ENCODE data around the gene FAM131C.
"Not testable (repeated sequence)": the region's sequence is repeated elsewhere in the genome, so short reads cannot be mapped to it uniquely, and the experiment has no call there.

The FAM131C gene

DNA sequence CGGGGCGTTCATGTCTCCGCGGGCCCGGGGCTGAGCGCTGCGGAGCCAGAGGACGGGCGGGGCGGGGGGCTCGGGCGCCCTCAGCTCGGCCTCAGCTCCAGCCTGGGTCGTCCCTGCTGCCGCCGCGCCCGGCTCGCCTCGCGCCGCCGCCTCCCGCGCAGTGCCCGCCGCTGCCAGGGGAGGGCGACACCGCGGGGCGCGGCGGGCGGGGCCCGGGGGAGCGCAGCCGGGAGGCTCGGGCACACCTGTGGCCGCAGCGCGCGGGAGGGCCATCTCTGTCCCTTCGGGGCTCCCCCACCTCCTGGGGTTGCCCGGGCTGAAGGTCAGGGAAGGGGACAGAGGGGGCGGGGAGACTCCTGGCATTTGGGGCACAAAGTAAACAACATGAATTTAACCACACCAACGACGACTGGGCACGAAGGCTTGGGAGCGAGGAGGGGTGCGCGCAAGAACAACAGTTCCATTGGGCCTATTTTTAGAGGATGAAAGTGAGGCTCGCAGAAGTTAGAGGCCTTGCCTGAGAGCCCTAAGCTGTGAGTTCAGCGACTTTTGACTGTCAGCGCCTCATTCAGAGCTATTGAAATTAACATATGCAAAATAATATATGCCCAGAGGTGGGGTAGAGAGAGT, at the start of gene FAM131C:
FAM131C (minus strand) TSS at position 162 of the 630 bp plus-strand sequence. CDS start 209 bp downstream, outside the sequence.
- DNase-seq (ENCODE audit: low read depth in 1 of 2, low spot score in 1 of 2), result peak; percentile 12 to 13

DNA sequence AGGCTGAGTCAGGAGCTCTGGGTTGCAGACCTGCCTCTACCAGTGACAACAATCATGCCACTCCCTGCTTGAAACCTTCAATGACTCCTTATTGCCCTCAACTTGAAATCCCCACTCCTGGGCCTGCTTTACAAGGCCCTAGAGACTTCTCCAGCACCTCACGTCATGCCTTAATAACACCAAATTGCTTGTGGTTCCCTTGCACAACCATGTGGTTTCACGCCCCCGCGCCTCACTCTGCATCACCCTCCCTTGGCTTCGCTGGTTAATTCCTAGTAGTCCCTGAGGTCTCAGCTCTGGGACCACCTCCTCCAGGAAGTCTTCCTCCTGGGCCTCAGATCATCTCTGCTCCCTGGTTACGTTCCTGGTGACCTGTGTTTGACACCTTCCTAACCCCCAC, 49.5 kb upstream of the FAM131C start:
- peak in 1 of 2 donors; percentile 11 for DNase-seq (ENCODE audit: low read depth in 1 of 2, low spot score in 1 of 2)

DNA sequence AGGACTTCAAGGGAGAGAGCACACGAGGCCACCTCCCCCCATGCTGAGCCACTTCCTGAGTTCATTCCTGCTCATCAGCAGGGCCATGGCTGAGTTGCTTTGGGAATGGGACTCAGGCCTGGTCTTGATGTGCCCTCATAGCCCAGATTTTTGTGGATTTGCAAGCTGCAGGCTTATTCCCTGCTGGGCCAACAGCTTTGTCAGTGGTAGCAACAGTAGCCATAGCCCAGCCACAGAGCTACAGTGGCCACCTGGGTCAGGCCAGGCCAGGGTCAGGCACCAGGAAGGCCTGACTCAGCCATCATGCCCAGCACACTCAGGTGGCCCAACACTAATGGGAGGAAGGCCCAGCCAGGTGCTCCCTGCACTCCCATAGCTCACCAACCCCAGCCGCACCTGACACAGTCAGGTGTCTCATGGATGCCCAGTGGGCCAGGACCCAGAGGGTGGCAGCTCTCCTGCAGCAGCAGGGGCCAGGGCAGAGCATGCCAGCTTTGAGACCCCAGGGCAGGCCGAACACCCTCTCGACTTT, 49.0 kb upstream of the FAM131C start:
- DNase-seq (ENCODE audit: low read depth in 1 of 2, low spot score in 1 of 2), result no peak

GRCh38 chr1:16120940-16121410, 47.5 kb upstream of the FAM131C start:
- no peak for DNase-seq (ENCODE audit: low read depth in 1 of 2, low spot score in 1 of 2)

DNA sequence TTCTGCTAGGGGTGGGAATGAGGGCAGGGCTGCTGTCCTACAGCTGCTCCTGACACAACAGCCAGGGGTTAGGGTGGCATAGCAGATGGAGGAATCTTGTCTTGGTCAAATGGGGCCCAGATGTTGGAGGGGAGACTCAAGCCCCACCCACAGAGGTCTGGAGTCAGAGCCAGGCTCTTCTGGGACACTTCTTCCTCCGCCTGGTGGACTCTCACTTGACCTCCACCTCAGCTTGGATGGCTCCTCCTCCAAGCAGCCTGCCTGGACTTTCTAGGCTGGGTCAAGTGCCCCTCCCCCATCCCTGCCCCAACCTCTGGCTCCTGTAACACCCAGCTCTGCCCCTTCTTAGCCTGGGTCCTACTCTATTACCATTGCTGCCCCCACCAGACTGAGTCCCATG, 47.0 kb upstream of the FAM131C start:
- no peak for DNase-seq (ENCODE audit: low read depth in 1 of 2, low spot score in 1 of 2)

DNA sequence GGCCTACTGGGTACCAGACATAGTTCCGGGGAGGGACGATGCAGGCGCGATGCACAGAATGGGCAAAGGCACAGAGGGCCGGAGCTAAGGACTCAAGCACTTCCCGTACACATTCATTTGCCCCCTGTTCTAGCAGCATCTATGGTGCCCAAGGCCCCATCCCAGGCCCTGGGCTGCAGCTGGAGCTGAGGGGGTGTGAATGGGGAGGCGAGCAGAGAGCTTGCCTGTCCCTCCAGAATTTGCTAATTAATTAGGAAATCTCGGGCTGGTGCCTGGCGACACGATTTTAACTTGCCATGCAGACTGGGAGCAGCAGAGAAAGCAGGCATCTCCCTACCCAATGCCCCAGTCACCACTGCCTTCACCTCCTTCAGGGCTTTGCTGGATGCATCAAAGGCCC, 46.5 kb upstream of the FAM131C start:
- DNase-seq (ENCODE audit: low read depth in 1 of 2, low spot score in 1 of 2), result no peak

GRCh38 chr1:16119504-16119903, 46.1 kb upstream of the FAM131C start:
- no peak for DNase-seq (ENCODE audit: low read depth in 1 of 2, low spot score in 1 of 2)

DNA sequence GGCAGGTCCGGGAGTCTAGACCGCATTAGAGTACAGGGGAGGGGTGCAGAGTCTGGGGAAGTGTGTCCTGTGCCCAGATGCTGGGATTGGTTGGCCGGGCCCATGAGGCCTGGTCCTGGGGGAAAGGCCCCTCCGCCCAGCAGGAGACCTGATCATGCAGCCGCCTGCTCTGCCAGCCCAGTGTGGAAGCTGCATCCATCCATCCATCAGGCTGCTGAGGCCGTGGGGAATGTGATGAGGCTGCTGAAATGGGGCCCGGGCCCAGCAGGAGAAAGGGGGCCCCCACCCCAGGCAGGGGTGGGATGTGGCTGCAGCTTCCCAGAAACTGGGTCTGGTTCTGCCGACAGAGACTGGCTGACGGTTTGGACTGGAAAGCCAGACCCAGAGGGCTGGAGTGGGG, 45.3 kb upstream of the FAM131C start:
- no peak for DNase-seq (ENCODE audit: low read depth in 1 of 2, low spot score in 1 of 2)

- no peak for DNase-seq (ENCODE audit: low read depth in 1 of 2, low spot score in 1 of 2)
Measured at GRCh38 chr1:16117936-16118335, 44.5 kb upstream of the FAM131C start.

GRCh38 chr1:16117369-16117768, 43.9 kb upstream of the FAM131C start:
- DNase-seq (ENCODE audit: low read depth in 1 of 2, low spot score in 1 of 2), result no peak

DNA sequence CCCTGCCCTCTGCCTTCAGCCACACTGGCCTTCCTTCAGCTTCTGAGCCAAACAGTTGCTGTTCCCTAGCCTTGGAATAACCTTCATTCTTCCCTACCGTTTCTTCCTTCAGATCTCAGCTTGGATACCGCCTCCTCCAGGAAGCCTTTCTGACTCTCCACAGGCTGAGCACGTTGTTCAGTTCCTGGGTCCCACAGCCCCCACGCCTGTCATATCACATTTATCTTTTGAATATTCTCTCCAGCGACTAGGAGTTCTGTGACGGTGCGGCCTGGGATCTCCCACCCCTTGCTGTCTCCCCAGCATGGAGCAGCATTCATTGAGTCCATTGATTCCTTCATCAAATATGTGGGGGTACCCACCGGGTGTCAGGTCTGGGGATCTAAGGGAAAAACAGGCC, 43.2 kb upstream of the FAM131C start:
- no peak for DNase-seq (ENCODE audit: low read depth in 1 of 2, low spot score in 1 of 2)

DNA sequence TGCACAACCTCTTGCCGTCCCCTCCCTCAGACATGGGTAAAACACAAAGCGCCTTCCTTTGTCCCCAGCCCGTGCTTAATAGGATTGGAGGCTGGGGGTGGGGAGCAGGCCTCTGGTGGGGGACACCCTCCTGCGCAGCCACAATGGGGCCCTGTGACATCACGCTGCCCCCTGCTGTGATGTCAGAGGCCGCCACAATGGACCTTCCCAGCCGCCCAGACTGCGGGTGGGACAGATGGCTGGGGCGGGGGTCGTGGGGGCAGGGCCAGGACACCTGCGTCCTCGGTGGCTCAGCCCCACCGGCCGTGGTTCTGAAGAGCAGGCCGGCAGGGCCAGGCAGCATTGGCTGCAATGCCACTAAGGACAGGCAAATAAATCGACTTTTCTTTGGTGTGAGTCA, 42.6 kb upstream of the FAM131C start:
- DNase-seq (ENCODE audit: low read depth in 1 of 2, low spot score in 1 of 2), result no peak

- no peak for DNase-seq (ENCODE audit: low read depth in 1 of 2, low spot score in 1 of 2)
Measured at GRCh38 chr1:16115468-16115983, 42.1 kb upstream of the FAM131C start.

GRCh38 chr1:16114527-16115467, 41.3 kb upstream of the FAM131C start:
- no peak for DNase-seq (ENCODE audit: low read depth in 1 of 2, low spot score in 1 of 2)

GRCh38 chr1:16112596-16113555, 39.4 kb upstream of the FAM131C start:
- DNase-seq (ENCODE audit: low read depth in 1 of 2, low spot score in 1 of 2), result no peak

GRCh38 chr1:16111771-16112595, 38.5 kb upstream of the FAM131C start:
- no peak for DNase-seq (ENCODE audit: low read depth in 1 of 2, low spot score in 1 of 2)

GRCh38 chr1:16110884-16111283, 37.4 kb upstream of the FAM131C start:
- no peak for DNase-seq (ENCODE audit: low read depth in 1 of 2, low spot score in 1 of 2)

DNA sequence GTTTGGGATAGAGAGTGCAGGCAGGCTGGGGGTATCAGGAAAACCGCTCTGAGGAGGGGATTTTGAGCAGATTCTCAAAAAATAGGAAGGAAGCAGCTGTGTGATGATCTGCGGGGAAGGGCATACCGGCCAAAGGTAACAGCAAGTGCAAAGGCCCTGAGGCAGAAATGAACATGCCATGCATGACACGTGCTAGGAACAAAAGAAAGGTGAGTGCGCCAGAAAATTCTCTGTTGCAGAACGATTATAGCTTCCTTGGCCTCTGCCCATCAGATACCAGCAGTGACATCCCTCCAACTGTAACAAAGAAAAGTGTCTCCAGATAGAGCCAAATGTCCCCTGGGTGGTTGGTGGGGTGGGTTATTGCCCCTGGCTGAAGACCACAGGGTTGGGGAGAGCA, 37.0 kb upstream of the FAM131C start:
- no peak for DNase-seq (ENCODE audit: low read depth in 1 of 2, low spot score in 1 of 2)

DNA sequence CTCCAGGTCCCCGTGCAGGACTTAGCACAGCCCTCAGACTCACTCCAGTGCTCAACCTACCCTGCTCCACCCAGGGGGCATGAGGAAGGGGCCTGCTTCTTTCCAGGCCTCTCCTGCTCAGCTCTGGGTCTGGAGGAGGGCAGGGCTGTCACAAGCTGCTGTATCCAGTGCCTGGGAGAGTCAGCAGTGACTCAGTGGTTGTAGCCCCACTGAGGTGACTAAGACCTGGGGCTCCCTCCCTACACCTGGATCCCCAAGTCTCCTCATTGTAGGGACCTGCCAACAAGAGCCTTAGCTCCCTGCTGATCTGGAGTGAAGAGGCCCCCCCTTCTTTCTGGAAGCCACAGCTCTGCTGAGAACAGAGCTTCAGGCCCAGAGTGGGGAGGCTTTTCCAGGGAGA, 36.1 kb upstream of the FAM131C start:
- no peak for DNase-seq (ENCODE audit: low read depth in 1 of 2, low spot score in 1 of 2)

DNA sequence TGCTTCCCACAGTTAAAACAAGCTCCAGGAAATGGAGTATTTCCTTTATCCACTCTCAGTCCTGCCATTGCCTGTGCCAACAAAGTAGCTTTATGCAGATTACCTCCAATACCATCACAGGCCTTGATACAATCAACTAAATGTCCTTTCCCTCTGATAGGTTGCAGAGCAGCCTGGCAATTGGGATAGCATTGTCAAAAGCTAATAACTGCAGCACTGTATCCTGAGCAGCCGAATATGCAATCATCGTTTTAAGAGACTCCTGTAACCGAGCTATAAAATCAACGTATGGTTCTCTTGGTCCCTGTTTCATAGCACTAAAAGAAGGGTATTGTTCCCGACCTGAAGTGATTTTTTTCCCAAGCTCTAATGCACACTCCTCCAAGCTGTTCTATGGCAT, 33.6 kb upstream of the FAM131C start:
- not testable (repeated sequence) for DNase-seq (ENCODE audit: low read depth in 1 of 2, low spot score in 1 of 2)
